ENCODE data around the gene WDR31.
"Not testable (repeated sequence)": the region's sequence is repeated elsewhere in the genome, so short reads cannot be mapped to it uniquely, and the experiment has no call there.

The WDR31 gene

DNA sequence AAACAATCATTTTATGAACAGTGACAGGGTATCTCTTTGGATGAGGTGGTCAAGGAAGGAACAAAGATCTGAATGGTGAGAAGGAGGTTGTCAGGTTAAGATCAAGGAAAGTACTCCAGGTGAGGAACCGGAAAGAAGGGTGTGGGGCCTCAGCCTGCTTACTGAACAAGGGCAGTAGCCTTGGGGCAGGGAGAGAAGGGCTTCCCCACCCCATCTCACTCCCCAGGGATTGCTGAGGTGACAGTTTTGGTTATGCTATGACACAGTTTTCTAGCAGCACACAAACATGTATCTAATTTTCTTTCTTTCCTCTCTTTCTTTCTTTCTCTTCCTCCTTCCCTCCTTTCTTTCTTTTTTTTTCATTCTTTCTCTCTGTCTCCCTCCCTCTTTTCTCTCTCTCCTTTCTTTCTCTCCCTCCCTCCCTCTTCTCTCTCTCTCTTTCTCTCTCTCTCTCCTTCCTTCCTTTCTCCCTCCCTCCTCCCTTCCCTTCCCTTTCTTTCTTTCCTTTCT lies 40.8 kb upstream of the WDR31 start:
- H3K27ac ChIP-seq: no peak overlapping the region
- ChIA-PET CTCF (no interaction called here), POLR2A (ENCODE audit: low non-redundant PET) (no interaction called here)
- no peak for DNase-seq (ENCODE audit: low spot score)
- no peak for TF ChIP-seq CTCF (conservative IDR thresholded peaks at IDR 0.05; ENCODE audit: low read depth)

- CTCF ChIA-PET; H3K27ac ChIP-seq; POLR2A ChIA-PET (ENCODE audit: low non-redundant PET); DNase-seq (ENCODE audit: low spot score): not testable (repeated sequence)
Measured at GRCh38 chr9:113379829-113380210, 39.7 kb upstream of the WDR31 start.

DNA sequence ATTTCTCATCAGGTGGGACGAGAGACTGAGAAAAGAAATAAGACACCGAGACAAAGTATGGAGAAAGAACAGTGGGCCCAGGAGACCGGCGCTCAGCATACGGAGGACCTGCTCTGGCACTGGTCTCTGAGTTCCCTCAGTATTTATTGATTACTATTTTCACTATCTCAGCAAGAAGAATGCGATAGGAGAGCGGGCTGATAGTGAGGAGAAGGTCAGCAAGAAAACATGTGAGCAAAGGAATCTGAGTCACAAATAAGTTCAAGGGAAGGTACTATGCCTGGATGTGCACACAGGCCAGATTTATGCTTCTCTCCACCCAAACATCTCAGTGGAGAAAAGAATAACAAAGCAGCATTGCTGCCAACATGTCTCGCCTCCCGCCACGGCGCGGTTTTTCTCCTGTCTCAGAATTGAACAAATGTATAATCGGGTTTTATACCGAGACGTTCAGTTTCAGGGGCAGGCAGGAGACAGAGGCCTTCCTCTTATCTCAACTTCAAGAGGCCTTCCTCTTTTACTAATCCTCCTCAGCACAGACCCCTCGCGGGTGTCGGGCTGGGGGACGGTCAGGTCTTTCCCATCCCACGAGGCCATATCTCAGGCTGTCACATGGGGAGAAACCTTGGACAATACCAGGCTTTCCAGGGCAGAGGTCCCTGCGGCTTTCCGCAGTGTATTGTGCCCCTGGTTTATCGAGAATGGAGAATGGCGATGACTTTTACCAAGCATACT lies 39.2 kb upstream of the WDR31 start:
- DNase-seq (ENCODE audit: low spot score); CTCF ChIA-PET; H3K27ac ChIP-seq; POLR2A ChIA-PET (ENCODE audit: low non-redundant PET): not testable (repeated sequence)

DNA sequence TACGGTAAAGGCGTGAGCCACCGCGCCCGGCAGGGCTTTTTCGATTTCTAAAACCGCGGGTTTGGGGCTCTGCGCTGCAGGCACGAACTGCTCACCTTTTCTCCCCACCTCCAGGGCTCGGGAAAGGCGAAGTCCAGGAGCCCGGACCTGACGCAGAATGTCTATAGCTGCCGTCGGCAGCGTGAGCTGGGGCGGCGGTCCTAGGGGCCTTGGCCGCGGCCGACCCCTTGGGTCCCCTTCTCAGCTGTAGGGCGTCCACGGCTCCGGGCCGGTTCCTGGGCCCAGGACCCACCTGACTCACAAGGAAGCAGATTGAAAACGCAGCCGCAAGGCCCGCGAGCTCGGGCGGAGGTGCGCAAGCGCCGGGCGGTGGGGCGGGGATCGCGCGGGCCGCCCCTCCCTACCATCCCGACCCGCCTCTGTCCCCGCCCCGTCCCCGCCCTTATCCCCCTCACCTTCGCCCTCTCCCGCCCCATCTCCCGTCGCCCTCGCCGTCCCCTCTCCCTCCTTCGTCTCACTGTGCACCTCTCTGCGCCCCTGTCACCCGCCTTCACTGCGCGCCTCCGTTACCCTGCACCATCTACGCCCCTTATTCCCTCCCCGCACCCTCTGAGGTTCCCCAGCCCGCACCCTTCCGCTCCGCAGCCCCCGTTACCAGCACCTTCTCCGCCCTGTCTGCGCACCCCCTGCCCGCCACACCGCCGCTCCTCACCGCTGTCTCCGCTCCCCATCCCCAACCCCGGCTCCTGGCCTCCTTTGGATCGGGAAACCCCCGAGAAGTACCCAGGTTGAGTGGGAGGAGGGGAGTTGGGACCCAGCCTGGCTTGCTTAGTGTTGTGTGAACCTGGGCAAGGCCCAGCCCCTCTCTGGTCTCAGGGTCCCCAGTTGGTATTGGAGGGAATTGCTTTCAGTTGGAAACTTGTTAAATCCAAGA lies 36.8 kb upstream of the WDR31 start, which contains the start of gene HDHD3:
Gene HDHD3 (minus strand): TSS at position 353 of the 934 bp plus-strand sequence. CDS start 2,632 bp downstream, outside the sequence.
- H3K27ac ChIP-seq: peak within 1 kb of the TSS; percentile 81
- POLR2A ChIA-PET (ENCODE audit: low non-redundant PET): interaction anchor here (0.6 to 2.0 kb wide), 5 partner anchors 14 to 124 kb away, joined by 3 to 20 read pairs (median 3); partner anchors contain the start of genes ALAD and POLE3
- CTCF ChIA-PET: interaction anchor here (0.6 kb wide), 1 partner anchor 10 kb away, joined by 4 read pairs; no protein-coding TSS in a partner anchor
- no peak for TF ChIP-seq CTCF (conservative IDR thresholded peaks at IDR 0.05; ENCODE audit: low read depth)
- peak; percentile 97 for DNase-seq (ENCODE audit: low spot score)

- POLR2A ChIA-PET (ENCODE audit: low non-redundant PET): interaction anchor here (2.0 kb wide), 1 partner anchor 35 kb away, joined by 20 read pairs; the partner anchor contains the start of gene POLE3
- DNase-seq (ENCODE audit: low spot score): no peak
- H3K27ac ChIP-seq: peak overlapping the region; percentile 81; the same call in 1 of the 2 replicates
- TF ChIP-seq CTCF (conservative IDR thresholded peaks at IDR 0.05; ENCODE audit: low read depth): no peak
- CTCF ChIA-PET: interaction anchor here (0.6 to 0.7 kb wide), 3 partner anchors 30 to 99 kb away, joined by 3 to 5 read pairs (median 3); no protein-coding TSS in a partner anchor
Measured at GRCh38 chr9:113375057-113376023, 35.3 kb upstream of the WDR31 start.

GRCh38 chr9:113373676-113374392 lies 33.8 kb upstream of the WDR31 start:
- CTCF ChIA-PET: no interaction called here
- POLR2A ChIA-PET (ENCODE audit: low non-redundant PET): interaction anchor here (0.5 kb wide), 1 partner anchor 35 kb away, joined by 9 read pairs; no protein-coding TSS in a partner anchor
- peak overlapping the region; percentile 2; the same call in 1 of the 2 replicates for H3K27ac ChIP-seq
- no peak for DNase-seq (ENCODE audit: low spot score)
- TF ChIP-seq CTCF (conservative IDR thresholded peaks at IDR 0.05; ENCODE audit: low read depth): no peak
